Progenitor cell of endocrine pancreas (in vitro differentiated cells): ENCODE data around the gene PRKN. TPM values are rescaled to one million over a fixed set of nuclear protein-coding genes. Genes with fewer than 3 reads are reported as not detected.

Experiments
- DNase-seq: peaks from one replicate; pipeline ENCODE4 v3.0.0; 2021; ENCODE audit warnings: low spot score; ENCODE audit not compliant: unreplicated experiment
- H3K27ac Mint-ChIP-seq: 2 replicates; pipeline ENCODE4 v1.8.0; 2021; ENCODE audit warnings: mild to moderate bottlenecking, moderate library complexity, mixed read lengths
- H3K27me3 Mint-ChIP-seq: 2 replicates; pipeline ENCODE4 v1.8.0; 2021; ENCODE audit warnings: mixed read lengths
- H3K36me3 Mint-ChIP-seq: 2 replicates; pipeline ENCODE4 v1.8.0; 2022; ENCODE audit warnings: mixed read lengths; ENCODE audit not compliant: insufficient read depth
- H3K4me1 Mint-ChIP-seq: 2 replicates; pipeline ENCODE4 v1.8.0; 2021; ENCODE audit warnings: low read depth, mixed read lengths
- H3K4me3 Mint-ChIP-seq: 2 replicates; pipeline ENCODE4 v1.8.0; 2021; ENCODE audit warnings: low read depth, mild to moderate bottlenecking, moderate library complexity, mixed read lengths
- H3K9me3 Mint-ChIP-seq: 2 replicates; pipeline ENCODE4 v1.8.0; 2021; ENCODE audit warnings: low read depth, mixed read lengths
- total RNA-seq: library from RNA; stranded (reverse); gene quantifications from 2 replicates; pipeline ENCODE4 v1.2.1, GENCODE V29; 2021
- TF ChIP-seq, protein P1 (sequence below): fragments of 200-600 bp; sonication (generic); IDR thresholded peaks from one replicate; pipeline ENCODE4 v1.5.0; 2021; ENCODE audit warnings: antibody characterized with exemption, mild to moderate bottlenecking; ENCODE audit not compliant: unreplicated experiment

Gene PRKN
- total RNA-seq, 1 donor from 2014 or later = 4.6 TPM

GRCh38 chr6:162733489-162733888 is 5.9 kb upstream of the PRKN start:
- H3K4me1 Mint-ChIP-seq = peaks cover 1% of the 10 kb centered on the region
- H3K27ac Mint-ChIP-seq = no peak overlapping the region
- TF ChIP-seq, protein P1, sequence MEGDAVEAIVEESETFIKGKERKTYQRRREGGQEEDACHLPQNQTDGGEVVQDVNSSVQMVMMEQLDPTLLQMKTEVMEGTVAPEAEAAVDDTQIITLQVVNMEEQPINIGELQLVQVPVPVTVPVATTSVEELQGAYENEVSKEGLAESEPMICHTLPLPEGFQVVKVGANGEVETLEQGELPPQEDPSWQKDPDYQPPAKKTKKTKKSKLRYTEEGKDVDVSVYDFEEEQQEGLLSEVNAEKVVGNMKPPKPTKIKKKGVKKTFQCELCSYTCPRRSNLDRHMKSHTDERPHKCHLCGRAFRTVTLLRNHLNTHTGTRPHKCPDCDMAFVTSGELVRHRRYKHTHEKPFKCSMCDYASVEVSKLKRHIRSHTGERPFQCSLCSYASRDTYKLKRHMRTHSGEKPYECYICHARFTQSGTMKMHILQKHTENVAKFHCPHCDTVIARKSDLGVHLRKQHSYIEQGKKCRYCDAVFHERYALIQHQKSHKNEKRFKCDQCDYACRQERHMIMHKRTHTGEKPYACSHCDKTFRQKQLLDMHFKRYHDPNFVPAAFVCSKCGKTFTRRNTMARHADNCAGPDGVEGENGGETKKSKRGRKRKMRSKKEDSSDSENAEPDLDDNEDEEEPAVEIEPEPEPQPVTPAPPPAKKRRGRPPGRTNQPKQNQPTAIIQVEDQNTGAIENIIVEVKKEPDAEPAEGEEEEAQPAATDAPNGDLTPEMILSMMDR = no peak
- no peaks in the 10 kb centered on the region for H3K36me3 Mint-ChIP-seq
- no peak overlapping the region for H3K4me3 Mint-ChIP-seq
- no peaks in the 10 kb centered on the region for H3K9me3 Mint-ChIP-seq
- H3K27me3 Mint-ChIP-seq = no peaks in the 10 kb centered on the region
- no peak for DNase-seq

- TF ChIP-seq, protein P1 = no peak
- no peaks in the 10 kb centered on the region for H3K9me3 Mint-ChIP-seq
- H3K4me3 Mint-ChIP-seq = no peak overlapping the region
- H3K27me3 Mint-ChIP-seq = no peaks in the 10 kb centered on the region
- no peak for DNase-seq
- peaks cover 11% of the 10 kb centered on the region for H3K4me1 Mint-ChIP-seq
- no peaks in the 10 kb centered on the region for H3K36me3 Mint-ChIP-seq
- H3K27ac Mint-ChIP-seq = no peak overlapping the region
These were observed 2.9 kb upstream of the PRKN start for GRCh38 chr6:162730502-162730901.

DNA sequence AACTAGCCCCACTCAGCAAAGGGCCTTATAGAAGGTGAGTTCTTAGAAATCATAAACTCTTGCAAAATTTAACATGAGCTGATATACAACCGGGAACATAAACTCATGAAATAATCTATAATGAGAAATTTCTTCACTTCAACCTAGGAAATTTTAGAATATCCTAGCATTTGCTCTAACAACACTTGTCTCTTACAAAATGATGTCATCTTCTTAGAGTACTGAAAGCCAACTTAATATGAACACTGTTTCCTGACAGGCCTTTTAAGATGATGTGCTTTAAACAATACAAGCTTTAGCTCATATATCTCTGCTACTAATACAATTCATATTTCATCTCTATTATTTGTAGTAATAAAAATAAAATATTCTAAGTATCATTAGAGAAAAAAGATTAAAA is 1.1 kb upstream of the PRKN start:
- H3K4me3 Mint-ChIP-seq = no peak overlapping the region
- H3K4me1 Mint-ChIP-seq = peaks cover 16% of the 10 kb centered on the region
- TF ChIP-seq, protein P1 = no peak
- no peak for DNase-seq
- no peaks in the 10 kb centered on the region for H3K9me3 Mint-ChIP-seq
- no peaks in the 10 kb centered on the region for H3K36me3 Mint-ChIP-seq
- no peaks in the 10 kb centered on the region for H3K27me3 Mint-ChIP-seq
- H3K27ac Mint-ChIP-seq = no peak overlapping the region

DNA sequence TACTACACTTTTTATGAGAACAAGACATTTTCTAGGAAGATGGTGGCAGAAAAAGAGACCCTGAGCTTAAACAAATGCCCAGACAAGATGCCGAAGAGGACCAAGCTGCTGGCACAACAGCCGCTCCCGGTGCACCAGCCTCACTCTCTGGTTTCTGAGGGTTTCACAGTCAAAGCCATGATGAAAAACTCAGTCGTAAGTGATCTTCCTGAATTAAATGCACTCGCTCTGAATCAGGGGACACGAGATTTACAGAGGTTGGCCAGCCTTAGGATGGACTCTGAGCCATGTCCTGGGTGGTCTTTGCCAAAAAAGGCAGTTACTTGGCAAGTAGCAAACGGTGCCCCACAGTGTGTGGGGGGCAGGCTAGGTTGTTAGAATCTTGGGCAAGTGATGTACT is 631 bp upstream of the PRKN start:
- no peak for DNase-seq
- Mint-ChIP-seq H3K27ac (peak overlapping the region; percentile 57), H3K27me3 (no peaks in the 10 kb centered on the region), H3K4me1 (peaks cover 16% of the 10 kb centered on the region), H3K4me3 (peak overlapping the region; percentile 51), H3K9me3 (no peaks in the 10 kb centered on the region), H3K36me3 (no peaks in the 10 kb centered on the region)
- TF ChIP-seq, protein P1 = no peak

DNA sequence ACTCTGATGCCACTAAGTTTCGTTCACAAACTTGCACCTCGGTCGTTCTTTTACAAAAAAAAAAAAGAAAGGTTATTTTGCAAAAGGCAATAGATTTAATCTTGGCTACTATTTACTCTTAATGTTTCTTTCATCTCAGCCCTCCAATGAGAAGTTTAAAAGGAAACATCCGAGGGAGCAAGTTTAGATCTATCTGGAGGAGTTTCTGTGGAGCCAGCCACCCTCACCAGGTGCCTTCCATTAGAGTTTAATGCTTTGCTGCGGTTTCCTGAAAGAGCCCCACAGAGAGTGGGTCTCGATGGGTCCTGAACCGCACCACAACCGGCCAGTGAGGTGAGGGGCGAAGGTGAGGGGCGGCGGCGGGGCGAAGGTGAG is 632 bp downstream of the PRKN start:
- TF ChIP-seq, protein P1 = no peak
- no peaks in the 10 kb centered on the region for H3K36me3 Mint-ChIP-seq
- H3K27me3 Mint-ChIP-seq = no peaks in the 10 kb centered on the region
- H3K9me3 Mint-ChIP-seq = no peaks in the 10 kb centered on the region
- no peak for DNase-seq
- H3K27ac Mint-ChIP-seq = peak overlapping the region; percentile 99
- peaks cover 15% of the 10 kb centered on the region for H3K4me1 Mint-ChIP-seq
- H3K4me3 Mint-ChIP-seq = peak overlapping the region; percentile 92
